ENCODE results near the gene OR5C1. TPM values are rescaled to one million over a fixed set of nuclear protein-coding genes. Genes with fewer than 3 reads are reported as not detected.

Gene OR5C1
- total RNA-seq, 2 experiments from 2014 or later = not detected

DNA sequence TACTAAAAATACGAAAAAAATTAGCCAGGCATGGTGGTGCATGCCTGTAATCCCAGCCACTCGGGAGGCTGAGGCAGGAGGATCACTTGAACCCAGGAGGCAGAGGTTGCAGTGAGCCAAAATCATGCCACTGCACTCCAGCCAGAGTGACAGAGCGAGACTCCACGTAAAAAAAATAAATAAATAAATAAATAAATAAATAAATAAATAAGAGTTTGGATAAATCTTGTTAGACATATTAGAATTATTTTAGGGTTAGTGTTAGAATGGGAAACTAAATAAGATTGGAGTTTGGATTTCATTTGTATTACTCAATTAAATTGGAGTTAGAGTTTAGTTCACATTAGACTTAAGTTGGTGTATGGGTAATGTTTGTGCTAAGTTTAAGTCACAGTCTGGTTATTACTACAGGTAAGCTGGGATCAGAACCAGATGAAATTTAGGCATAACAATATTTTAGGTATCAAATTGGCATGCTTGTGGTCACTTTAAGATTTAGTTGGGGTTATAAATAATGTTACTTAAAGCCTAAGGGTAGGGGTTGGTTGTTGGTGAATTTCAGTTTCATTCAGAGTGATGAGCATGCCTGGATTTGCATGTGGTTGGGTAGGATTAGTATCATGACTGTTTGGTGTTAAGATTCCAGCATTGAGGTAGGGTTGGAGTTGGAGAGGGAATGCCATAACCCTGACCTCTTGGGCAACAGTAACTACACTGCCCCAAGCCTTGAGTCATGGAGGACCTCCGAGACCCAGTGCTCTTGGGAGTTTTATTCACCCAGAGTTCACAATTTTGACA, 3.3 kb downstream of the OR5C1 start:
- POLR2A ChIA-PET = interaction anchor here (0.5 kb wide), 1 partner anchor 100 kb away, joined by 3 read pairs; no protein-coding TSS in a partner anchor
- no peaks in the 10 kb centered on the region for H3K9me2 ChIP-seq (ENCODE audit: insufficient read depth, low read length)
- no peaks in the 10 kb centered on the region for H3K4me1 ChIP-seq (ENCODE audit: insufficient read depth, low read length, poor library complexity, severe bottlenecking)
- no peak overlapping the region for H3K4me3 ChIP-seq (ENCODE audit: low read depth, low read length, poor library complexity, severe bottlenecking)
- H3K27ac ChIP-seq (ENCODE audit: low read depth, low read length, poor library complexity, severe bottlenecking) = no peak overlapping the region
- no peak overlapping the region for H3K4me2 ChIP-seq (ENCODE audit: low read length)
- intact Hi-C loops (cut with micrococcal nuclease; ENCODE audit: unreplicated experiment) = no loop called here
- H2AFZ ChIP-seq (ENCODE audit: low read length) = no peak overlapping the region
- BruUV-seq (replicated peaks) = no TSS peak
- TF ChIP-seq, protein P1, sequence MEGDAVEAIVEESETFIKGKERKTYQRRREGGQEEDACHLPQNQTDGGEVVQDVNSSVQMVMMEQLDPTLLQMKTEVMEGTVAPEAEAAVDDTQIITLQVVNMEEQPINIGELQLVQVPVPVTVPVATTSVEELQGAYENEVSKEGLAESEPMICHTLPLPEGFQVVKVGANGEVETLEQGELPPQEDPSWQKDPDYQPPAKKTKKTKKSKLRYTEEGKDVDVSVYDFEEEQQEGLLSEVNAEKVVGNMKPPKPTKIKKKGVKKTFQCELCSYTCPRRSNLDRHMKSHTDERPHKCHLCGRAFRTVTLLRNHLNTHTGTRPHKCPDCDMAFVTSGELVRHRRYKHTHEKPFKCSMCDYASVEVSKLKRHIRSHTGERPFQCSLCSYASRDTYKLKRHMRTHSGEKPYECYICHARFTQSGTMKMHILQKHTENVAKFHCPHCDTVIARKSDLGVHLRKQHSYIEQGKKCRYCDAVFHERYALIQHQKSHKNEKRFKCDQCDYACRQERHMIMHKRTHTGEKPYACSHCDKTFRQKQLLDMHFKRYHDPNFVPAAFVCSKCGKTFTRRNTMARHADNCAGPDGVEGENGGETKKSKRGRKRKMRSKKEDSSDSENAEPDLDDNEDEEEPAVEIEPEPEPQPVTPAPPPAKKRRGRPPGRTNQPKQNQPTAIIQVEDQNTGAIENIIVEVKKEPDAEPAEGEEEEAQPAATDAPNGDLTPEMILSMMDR (conservative IDR thresholded peaks at IDR 0.05; ENCODE audit: low read length) = no peak
- no peak for TF ChIP-seq EZH2phosphoT487 (IDR thresholded peaks at IDR 0.05; ENCODE audit: borderline replicate concordance, low read depth, low read length)
- H3K79me2 ChIP-seq (ENCODE audit: insufficient read depth, low read depth, low read length) = no peaks in the 10 kb centered on the region
- no peaks in the 10 kb centered on the region for H3K36me3 ChIP-seq (ENCODE audit: insufficient read depth, low read length)
- no peak for DNase-seq (ENCODE audit: low spot score)
- H3K9me3 ChIP-seq (ENCODE audit: low read length) = no peaks in the 10 kb centered on the region
- CTCF ChIA-PET (ENCODE audit: unreplicated experiment) = no interaction called here
- H4K20me1 ChIP-seq (ENCODE audit: insufficient read depth, low read length) = no peaks in the 10 kb centered on the region

DNA sequence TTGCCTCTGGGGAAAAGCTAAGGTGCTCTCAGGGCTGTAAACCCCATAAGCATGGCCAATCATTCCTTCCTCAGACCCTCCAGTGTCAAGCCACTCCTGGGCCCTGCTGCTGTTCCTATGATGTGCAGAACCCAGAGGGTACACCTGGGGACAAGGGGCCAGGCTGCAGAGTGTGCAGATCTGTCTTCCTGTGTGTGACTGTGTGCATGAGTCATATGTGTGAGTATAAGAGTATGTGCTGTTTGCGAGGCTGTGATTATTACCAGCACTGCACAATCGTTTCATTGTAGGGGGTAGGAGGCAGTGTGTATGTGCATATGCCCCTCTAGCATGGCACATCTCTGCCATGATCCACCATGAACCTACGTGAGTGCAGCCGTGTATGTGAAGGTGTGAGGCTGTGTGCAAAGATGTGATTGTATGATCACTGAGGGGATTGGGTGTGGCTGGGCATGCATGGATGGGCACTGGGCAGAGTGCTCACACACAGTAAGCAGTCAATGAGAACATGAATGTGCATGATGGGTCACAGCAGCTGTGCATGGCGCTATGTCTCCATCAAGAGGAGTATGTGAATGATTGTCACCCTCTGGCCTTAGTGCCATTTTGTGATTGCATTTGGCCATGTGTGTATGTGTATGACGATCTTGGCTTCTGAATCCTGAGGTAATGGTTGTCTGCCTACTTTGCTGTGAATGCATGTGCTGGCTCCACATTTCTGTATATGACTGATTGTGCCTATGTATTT, 8.8 kb downstream of the OR5C1 start:
- Histone ChIP-seq H3K4me2 (ENCODE audit: low read length) (no peak overlapping the region), H3K9me2 (ENCODE audit: insufficient read depth, low read length) (no peaks in the 10 kb centered on the region), H2AFZ (ENCODE audit: low read length) (no peak overlapping the region), H3K4me1 (ENCODE audit: insufficient read depth, low read length, poor library complexity, severe bottlenecking) (no peaks in the 10 kb centered on the region), H3K4me3 (ENCODE audit: low read depth, low read length, poor library complexity, severe bottlenecking) (no peak overlapping the region), H3K79me2 (ENCODE audit: insufficient read depth, low read depth, low read length) (no peaks in the 10 kb centered on the region), H4K20me1 (ENCODE audit: insufficient read depth, low read length) (no peaks in the 10 kb centered on the region), H3K27ac (ENCODE audit: low read depth, low read length, poor library complexity, severe bottlenecking) (no peak overlapping the region), H3K36me3 (ENCODE audit: insufficient read depth, low read length) (no peaks in the 10 kb centered on the region), H3K9me3 (ENCODE audit: low read length) (no peaks in the 10 kb centered on the region)
- DNase-seq (ENCODE audit: low spot score) = no peak
- intact Hi-C loops (cut with micrococcal nuclease; ENCODE audit: unreplicated experiment) = no loop called here
- POLR2A ChIA-PET = no interaction called here
- CTCF ChIA-PET (ENCODE audit: unreplicated experiment) = no interaction called here
- BruUV-seq (replicated peaks) = no TSS peak
- no peak for TF ChIP-seq EZH2phosphoT487 (IDR thresholded peaks at IDR 0.05; ENCODE audit: borderline replicate concordance, low read depth, low read length)
- TF ChIP-seq, protein P1 (conservative IDR thresholded peaks at IDR 0.05; ENCODE audit: low read length) = no peak
